Uterus (tissue), 2 donors: ENCODE results near the gene BZW1.

ENCODE experiments used
- POLR2A ChIP-seq, 2 donors: fragments of 450-650 bp; IDR thresholded peaks; one replicate each; pipeline ENCODE4 v1.6.1; 2016; ENCODE audit warnings: antibody characterized with exemption in 2 of 2, mild to moderate bottlenecking in 1 of 2, moderate library complexity in 1 of 2
- TF ChIP-seq, protein P1 (sequence below), 4 experiments: fragments of 200-600 bp in 2 of 4; fragments of 450-650 bp in 2 of 4; sonication (generic) in 2 of 4; IDR thresholded peaks; one replicate each; pipeline ENCODE4 v1.5.1; 2016 to 2019; ENCODE audit warnings: antibody characterized with exemption in 4 of 4, mild to moderate bottlenecking in 2 of 4, moderate library complexity in 1 of 4

DNA sequence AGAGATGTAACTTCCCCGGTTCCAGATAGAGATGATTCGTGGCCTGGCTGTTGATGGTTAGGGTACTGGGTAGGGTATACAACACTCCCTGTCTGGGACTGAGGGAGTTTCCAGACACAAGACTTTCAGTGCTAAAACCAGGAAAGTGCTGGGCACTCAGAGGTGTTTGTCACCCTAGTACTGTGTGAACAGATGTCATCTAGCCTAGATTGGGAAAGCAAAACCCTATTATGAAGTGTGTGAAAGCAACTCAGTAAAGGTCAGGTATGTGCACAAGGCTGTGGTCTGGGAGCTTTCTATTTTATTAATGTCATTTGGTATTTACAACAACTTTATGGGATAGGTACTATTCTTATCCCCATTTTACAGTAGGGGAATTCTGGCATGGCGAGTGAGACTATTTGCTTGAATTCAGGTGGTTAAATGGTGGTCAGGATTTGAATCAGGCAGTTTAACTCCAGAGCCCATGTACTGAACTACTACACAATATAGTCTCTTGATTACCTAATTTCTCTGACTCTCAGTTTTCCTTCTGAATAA lies 2.6 kb downstream of the BZW1 start:
- TF ChIP-seq, protein P1, sequence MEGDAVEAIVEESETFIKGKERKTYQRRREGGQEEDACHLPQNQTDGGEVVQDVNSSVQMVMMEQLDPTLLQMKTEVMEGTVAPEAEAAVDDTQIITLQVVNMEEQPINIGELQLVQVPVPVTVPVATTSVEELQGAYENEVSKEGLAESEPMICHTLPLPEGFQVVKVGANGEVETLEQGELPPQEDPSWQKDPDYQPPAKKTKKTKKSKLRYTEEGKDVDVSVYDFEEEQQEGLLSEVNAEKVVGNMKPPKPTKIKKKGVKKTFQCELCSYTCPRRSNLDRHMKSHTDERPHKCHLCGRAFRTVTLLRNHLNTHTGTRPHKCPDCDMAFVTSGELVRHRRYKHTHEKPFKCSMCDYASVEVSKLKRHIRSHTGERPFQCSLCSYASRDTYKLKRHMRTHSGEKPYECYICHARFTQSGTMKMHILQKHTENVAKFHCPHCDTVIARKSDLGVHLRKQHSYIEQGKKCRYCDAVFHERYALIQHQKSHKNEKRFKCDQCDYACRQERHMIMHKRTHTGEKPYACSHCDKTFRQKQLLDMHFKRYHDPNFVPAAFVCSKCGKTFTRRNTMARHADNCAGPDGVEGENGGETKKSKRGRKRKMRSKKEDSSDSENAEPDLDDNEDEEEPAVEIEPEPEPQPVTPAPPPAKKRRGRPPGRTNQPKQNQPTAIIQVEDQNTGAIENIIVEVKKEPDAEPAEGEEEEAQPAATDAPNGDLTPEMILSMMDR (IDR thresholded peaks at IDR 0.05) = no peak
- TF ChIP-seq POLR2A (IDR thresholded peaks at IDR 0.05) = no peak
